Epithelial cell of proximal tubule (primary cell): ENCODE data around the gene KCTD14. TPM values are rescaled to one million over a fixed set of nuclear protein-coding genes. Genes with fewer than 3 reads are reported as not detected.
"Not testable (repeated sequence)": the region's sequence is repeated elsewhere in the genome, so short reads cannot be mapped to it uniquely, and the experiment has no call there.

Experiments used
- DNase-seq: peaks from one replicate; pipeline ENCODE4 v3.0.0-alpha.2; 2011; ENCODE audit warnings: low read depth
- H3K4me3 ChIP-seq: 2 replicates; pipeline ENCODE4 v1.5.1; 2011; ENCODE audit warnings: low read depth, mild to moderate bottlenecking, low read length
- total RNA-seq: library from RNA; depleted of rRNA; stranded (reverse); fragments of >200 nt; gene quantifications from 2 replicates; pipeline ENCODE4 v1.2.3, GENCODE V29; 2015
- TF ChIP-seq, protein P1 (sequence below): conservative IDR thresholded peaks from 2 replicates; pipeline ENCODE4 v1.5.1; 2012; ENCODE audit warnings: low read depth, mild to moderate bottlenecking, low read length

The KCTD14 gene
- total RNA-seq, 1 donor from 2014 or later, result 8.5 TPM

DNA sequence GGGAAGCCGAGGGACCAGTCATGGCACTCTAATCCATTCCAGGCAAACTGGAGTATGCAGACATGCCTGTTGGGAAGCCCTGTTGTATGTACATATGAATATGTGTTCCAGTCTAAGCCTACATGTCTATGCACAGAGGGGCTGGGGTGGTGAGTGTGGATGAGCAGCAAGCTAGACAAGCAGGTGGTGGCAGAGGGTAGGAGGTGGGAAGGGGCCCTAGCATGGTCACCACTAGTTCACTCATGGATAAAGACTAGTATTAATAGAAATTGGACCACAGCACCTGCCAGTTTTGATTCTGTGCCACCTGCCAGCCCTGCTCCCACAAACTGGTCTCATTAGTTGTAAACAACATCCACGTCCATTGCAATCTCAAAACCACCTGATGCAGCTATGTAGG, 42.1 kb upstream of the KCTD14 start:
- no peak overlapping the region for H3K4me3 ChIP-seq

DNA sequence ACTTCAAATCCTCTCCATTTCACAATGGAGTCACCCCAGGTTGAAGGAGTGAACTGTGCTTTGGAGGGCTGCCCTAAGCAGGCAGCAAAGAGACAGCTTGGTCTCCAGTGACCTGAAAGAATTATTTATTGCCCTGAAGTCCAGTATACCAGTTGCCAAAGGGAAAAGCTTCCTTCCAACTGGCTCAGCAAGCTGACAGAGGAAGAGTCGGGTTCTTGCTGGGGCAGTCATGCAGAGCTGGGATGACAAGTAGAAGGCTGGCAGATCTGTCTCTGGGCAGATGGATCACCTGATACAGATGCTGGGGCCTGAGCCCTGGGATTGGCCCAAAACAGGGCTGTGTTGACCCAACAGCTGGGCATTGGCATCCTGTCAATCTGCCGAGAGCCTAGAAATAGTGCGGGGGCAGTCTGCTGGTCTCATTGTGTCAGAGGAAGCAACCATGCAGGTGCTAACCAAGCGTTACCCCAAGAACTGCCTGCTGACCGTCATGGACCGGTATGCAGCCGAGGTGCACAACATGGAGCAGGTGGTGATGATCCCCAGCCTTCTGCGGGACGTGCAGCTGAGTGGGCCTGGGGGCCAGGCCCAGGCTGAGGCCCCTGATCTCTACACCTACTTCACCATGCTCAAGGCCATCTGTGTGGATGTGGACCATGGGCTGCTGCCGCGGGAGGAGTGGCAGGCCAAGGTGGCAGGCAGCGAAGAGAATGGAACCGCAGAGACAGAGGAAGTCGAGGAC, 40.5 kb upstream of the KCTD14 start, which contains the start of gene THRSP:
Gene THRSP, plus strand, starts transcription at position 422 of the 742 bp plus-strand sequence. Its CDS starts 21 bp downstream, at position 443.
- H3K4me3 ChIP-seq, result no peak within 1 kb of the TSS
- no peak for DNase-seq
- TF ChIP-seq, protein P1, sequence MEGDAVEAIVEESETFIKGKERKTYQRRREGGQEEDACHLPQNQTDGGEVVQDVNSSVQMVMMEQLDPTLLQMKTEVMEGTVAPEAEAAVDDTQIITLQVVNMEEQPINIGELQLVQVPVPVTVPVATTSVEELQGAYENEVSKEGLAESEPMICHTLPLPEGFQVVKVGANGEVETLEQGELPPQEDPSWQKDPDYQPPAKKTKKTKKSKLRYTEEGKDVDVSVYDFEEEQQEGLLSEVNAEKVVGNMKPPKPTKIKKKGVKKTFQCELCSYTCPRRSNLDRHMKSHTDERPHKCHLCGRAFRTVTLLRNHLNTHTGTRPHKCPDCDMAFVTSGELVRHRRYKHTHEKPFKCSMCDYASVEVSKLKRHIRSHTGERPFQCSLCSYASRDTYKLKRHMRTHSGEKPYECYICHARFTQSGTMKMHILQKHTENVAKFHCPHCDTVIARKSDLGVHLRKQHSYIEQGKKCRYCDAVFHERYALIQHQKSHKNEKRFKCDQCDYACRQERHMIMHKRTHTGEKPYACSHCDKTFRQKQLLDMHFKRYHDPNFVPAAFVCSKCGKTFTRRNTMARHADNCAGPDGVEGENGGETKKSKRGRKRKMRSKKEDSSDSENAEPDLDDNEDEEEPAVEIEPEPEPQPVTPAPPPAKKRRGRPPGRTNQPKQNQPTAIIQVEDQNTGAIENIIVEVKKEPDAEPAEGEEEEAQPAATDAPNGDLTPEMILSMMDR, result no peak

More for the DNA sequence above, 42.1 kb upstream of the KCTD14 start:
- DNase-seq, result no peak
- TF ChIP-seq, protein P1, result no peak

DNA sequence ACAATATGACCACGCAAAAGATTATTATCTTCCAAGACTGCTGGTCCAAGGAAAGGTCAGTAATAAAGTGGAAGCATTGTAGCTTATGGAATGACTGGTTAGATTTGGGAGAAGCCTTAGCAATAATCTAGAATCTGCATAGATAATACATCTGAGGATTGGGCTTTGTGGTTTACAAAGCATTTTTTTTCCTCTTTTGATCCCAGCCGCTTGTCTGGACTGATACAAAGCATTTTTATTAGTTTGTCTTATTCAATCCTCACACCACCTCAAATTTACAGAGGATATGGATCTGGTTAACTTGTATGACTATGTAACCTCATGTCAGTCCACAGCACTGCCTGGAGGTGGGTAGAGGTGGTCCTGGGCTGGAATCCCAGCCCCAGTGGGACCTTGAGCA, 39.6 kb upstream of the KCTD14 start:
- H3K4me3 ChIP-seq, result no peak overlapping the region
- TF ChIP-seq, protein P1, result no peak
- DNase-seq, result no peak

DNA sequence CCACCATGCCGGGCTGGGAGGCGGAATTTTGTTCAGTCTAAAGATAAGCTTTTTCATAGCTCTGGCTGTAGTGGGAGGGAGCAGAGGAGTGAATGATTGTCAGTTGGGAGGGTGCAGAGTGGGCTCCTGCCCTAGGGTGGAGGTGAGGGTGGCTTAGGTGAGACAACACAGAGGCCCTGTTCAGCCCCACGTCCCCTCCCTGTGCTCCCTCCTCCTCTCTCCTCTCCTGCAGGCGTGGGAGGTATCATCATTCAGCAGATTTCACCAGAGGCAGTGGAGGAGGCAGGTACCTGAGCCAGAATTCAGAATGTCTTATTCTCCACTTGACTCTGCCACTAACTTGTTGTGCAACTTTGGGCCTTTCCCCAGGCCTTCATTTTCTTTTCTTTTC, 38.8 kb upstream of the KCTD14 start:
- TF ChIP-seq, protein P1, result no peak
- H3K4me3 ChIP-seq, result no peak overlapping the region
- no peak for DNase-seq

DNA sequence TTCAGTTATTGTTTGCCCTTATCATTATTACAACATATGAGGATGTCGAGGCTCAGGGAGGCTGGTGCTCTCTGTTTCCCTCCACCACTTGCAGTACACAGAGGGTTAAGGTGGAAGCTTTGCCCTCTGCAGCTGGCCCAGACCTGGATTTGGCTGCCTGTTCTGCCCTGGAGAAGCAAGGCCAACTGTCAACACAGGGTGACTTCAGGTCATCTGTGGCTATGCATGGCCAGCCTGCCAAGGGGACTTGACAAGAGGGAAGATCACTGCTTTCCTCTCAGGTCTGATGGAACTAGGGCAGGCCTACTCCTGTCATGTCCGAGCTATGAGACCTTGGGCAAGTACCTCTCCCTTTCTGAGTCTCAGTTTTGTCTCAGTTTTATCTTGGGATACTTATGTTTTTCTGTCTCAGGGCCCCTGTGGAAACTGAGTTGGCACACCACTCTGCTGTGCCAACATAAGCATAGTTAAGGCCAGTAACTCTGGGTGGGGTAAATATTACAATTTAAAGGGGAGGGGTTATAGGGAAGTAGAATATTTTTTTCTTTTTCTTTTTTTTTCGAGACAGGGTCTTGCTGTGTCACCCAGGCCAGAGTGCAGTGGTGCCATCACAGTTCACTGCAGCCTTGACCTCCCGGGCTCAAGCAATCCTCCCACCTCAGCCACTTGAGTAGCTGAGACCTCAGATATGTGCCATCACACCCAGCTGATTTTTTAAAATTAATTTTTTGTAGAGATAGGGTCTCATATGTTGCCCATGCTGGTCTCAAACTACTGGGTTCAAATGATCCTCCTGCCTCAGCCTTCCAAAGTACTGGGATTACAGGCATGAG, 38.2 kb upstream of the KCTD14 start:
- no peak overlapping the region for H3K4me3 ChIP-seq
- TF ChIP-seq, protein P1, result no peak
- no peak for DNase-seq

DNA sequence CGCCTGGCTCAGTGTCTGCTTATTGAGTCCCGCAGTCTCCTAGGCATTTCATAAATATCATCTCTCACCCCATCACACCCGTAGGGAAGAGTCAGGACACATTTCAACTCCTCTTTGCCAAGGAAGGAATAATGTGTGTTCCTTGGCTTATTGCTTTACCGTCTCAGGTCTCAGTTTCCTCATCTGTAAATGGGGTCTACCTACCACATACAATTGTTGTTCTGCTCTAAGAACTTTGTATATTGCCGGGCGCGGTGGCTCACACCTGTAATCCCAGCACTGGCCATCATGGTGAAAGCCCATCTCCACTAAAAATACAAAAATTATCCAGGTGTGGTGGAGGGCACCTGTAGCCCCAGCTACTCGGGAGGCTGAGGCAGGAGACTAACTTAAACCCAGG, 37.5 kb upstream of the KCTD14 start:
- no peak overlapping the region for H3K4me3 ChIP-seq
- TF ChIP-seq, protein P1, result no peak
- DNase-seq, result no peak

DNA sequence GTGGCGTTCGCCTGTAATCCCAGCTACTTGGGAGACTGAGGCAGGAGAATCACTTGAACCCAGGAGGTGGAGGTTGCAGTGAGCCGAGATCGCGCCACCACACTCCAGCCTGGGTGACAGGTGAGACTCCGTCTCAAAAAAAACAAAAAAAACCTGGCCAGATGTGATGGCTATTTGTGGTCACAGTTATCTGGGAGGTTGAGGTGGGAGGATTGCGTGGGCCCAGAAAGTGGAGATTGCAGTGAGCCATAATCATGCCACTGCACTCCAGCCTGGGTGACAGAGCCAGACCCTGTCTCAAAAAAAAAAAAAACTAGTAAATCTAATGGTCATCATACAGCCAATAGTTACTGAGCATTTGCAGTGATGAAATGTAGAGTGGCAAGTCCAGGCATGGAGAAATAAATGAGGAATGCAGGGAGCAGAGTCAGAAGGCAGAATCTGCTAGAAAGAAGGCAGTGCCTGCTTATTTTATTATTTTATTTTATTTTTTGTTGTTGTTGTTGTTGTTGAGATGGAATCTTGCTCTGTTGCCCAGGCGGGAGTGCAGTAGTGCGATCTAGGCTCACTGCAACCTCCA, 36.8 kb upstream of the KCTD14 start:
- DNase-seq, H3K4me3 ChIP-seq: not testable (repeated sequence)
